K562 (cell line): ENCODE results near the gene ELF5.

Experiments used
- BHLHE40 ChIP-seq: IDR thresholded peaks from 2 replicates; pipeline ENCODE4 v1.6.1; 2011; ENCODE audit warnings: low read length, improper control_type of control experiment
- CTCF ChIP-seq, 3 experiments: IDR thresholded peaks in 2 of 3; conservative IDR thresholded peaks in 1 of 3; 2 replicates each; pipeline ENCODE4 v1.5.1; 2011 to 2012; ENCODE audit warnings: low read length in 3 of 3, mild to moderate bottlenecking in 3 of 3, control low read depth in 2 of 3, improper control_type of control experiment in 1 of 3, inconsistent platforms in 1 of 3, low read depth in 1 of 3, mixed read lengths in 1 of 3, moderate library complexity in 1 of 3; ENCODE audit not compliant: insufficient read depth in 2 of 3
- EP300 ChIP-seq: IDR thresholded peaks from 2 replicates; pipeline ENCODE4 v1.6.1; 2012; ENCODE audit warnings: low read length, improper control_type of control experiment
- MAX ChIP-seq: sonication (generic); formaldehyde crosslinking; IDR thresholded peaks from 2 replicates; pipeline ENCODE4 v1.9.0; 2022; ENCODE audit warnings: mild to moderate bottlenecking, missing genetic modification reagents
- POLR2AphosphoS5 ChIP-seq: IDR thresholded peaks from 2 replicates; pipeline ENCODE4 v1.6.1; 2011; ENCODE audit warnings: mild to moderate bottlenecking, low read depth, low read length, moderate library complexity; ENCODE audit not compliant: control insufficient read depth, insufficient read depth
- SP2 ChIP-seq: IDR thresholded peaks from 2 replicates; pipeline ENCODE4 v1.6.1; 2011; ENCODE audit warnings: mild to moderate bottlenecking, low read depth, low read length, moderate library complexity; ENCODE audit not compliant: poor library complexity, severe bottlenecking; ENCODE audit errors: extremely low read depth
- TAF1 ChIP-seq: IDR thresholded peaks from 2 replicates; pipeline ENCODE4 v1.6.1; 2011; ENCODE audit warnings: mild to moderate bottlenecking, low read length, moderate library complexity; ENCODE audit not compliant: insufficient read depth, control insufficient read depth, severe bottlenecking; ENCODE audit errors: extremely low read depth
- USF2 ChIP-seq: sonication (generic); formaldehyde crosslinking; IDR thresholded peaks from 2 replicates; pipeline ENCODE4 v1.5.0; 2020; ENCODE audit warnings: missing genetic modification reagents
- ZNF124 ChIP-seq: sonication (generic); formaldehyde crosslinking; IDR thresholded peaks from 2 replicates; pipeline ENCODE4 v1.8.1; 2022; ENCODE audit warnings: missing genetic modification reagents
- ZNF586 ChIP-seq: fragments of 450-650 bp; formaldehyde crosslinking; conservative IDR thresholded peaks from 2 replicates; pipeline ENCODE4 v1.4.0; 2020; ENCODE audit warnings: mild to moderate bottlenecking, moderate library complexity
- ZNF609 ChIP-seq: sonication (generic); formaldehyde crosslinking; IDR thresholded peaks from 2 replicates; pipeline ENCODE4 v1.8.1; 2023; ENCODE audit warnings: missing genetic modification reagents, mild to moderate bottlenecking, borderline replicate concordance
- ZNF644 ChIP-seq: fragments of 200-800 bp; sonication (Bioruptor generic); IDR thresholded peaks from 2 replicates; pipeline ENCODE4 v1.6.1; 2016; ENCODE audit warnings: low read depth, missing genetic modification characterization, missing compliant biosample characterization

- TF ChIP-seq ZNF586 (CRISPR knock-in tag) (no peak), MAX (CRISPR knock-in tag) (no peak), TAF1 (no peak), BHLHE40 (no peak), ZNF124 (CRISPR knock-in tag) (no peak), CTCF (IDR thresholded peaks at IDR 0.05 in 2 of 3, conservative IDR thresholded peaks at IDR 0.05 in 1 of 3; ENCODE audit: insufficient read depth in 2 of 3, low read depth in 1 of 3, low read length in 3 of 3) (no peak), EP300 (no peak), ZNF609 (CRISPR knock-in tag) (no peak), ZNF644 (tag) (no peak), POLR2AphosphoS5 (no peak), SP2 (no peak), USF2 (CRISPR knock-in tag) (no peak)
Observed at GRCh38 chr11:34542089-34542488, 28.5 kb upstream of the ELF5 start.
